GM18909 (cell line): ENCODE measurements around the gene KL.
A peak's percentile ranks its signal among the peaks of the same experiment; 100 is the strongest.

Experiments
- ATAC-seq: cut with Tn5 transposase; IDR thresholded peaks from one replicate; pipeline ENCODE4 v1.9.1; 2021; ENCODE audit warnings: mild to moderate bottlenecking; ENCODE audit not compliant: unreplicated experiment, poor library complexity

The KL gene

DNA sequence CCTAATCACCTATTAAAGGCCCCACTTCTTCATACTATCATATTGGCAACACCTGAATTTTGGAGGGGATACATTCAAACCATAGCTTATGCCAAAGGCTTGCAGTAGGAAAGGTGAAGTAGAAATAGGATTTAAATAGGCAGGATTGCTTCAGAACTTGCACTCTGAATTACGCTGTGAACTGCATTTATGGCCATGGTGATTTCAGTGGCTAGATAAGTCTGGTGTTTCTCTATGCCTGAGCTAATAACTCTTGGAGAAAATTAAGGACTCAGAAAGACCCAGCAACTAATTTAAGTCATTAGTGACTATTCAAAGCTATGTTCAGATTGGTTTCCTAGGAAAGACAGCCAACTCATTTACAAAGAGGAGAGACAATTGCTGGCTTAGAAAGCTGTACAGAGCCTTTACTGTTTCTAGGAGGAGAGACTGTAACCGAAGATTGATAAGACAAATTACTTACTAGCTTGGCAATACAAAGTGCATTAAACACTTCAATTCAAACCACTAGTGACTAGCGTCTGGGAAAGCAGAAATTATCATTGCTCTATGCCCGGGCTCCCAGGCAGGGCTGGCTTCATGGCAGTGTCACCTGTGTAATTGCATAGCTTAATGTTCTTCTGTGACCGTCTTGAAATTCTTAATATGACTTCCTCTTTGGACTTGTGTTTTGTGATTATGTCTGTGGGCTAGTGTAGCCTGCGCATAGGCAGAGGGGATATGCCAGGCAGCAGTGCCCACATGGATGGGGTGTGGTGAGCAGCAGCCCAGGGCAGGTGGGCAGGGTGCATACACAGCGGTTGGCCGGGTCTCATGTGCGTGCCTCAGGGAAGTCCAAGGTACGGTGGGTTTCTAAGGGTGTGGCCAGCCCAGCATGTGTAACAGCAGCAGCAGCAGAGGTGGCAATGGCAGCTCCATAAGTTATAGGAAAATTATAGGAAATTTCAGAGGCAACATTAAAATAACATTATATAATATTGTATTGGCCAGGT lies 60.1 kb downstream of the KL start:
- no peak for ATAC-seq

DNA sequence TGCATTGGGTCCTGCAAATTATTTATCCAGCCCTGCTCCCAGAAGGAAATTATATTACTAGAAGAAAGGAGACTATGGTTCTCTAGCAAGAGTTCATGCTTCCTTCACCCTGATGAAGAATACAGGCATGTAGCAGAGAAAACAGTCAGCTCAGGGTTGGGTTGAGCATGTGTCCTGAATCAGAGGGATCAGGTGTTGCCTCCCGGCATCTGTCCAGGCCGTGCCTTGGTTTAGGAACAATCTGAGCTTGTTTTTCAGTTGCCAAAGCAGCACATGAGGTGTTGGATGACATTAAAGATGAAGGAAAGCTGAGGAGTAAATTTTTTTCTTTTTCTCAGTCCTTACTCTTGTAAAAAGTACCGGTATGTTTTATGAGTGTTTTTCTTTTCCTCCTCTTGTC lies 62.0 kb downstream of the KL start:
- ATAC-seq, result no peak

DNA sequence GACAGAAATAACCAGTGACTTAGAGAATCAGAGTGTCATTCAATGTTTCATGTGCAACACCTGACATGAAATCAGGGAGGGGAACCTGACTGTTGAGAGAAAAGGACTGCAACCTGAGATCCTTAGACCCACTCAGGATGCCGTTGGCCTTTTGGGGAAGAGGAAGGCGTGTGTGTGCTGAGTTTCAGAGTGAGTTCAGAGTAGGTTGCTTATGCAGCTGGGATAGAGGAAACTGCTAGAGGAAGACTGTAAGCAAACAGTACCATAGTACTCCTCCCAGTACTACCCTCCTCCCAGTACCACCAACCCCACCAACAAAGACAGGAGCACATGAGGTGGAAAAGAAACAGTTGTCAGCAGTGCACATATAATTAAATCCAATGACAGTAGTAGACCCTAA lies 63.7 kb downstream of the KL start:
- no peak for ATAC-seq

- no peak for ATAC-seq
These were observed 64.9 kb downstream of the KL start for GRCh38 chr13:33080972-33081590.

- no peak for ATAC-seq
These were observed 65.4 kb downstream of the KL start for GRCh38 chr13:33081666-33082065.

GRCh38 chr13:33083054-33083453 lies 66.8 kb downstream of the KL start:
- ATAC-seq, result no peak

DNA sequence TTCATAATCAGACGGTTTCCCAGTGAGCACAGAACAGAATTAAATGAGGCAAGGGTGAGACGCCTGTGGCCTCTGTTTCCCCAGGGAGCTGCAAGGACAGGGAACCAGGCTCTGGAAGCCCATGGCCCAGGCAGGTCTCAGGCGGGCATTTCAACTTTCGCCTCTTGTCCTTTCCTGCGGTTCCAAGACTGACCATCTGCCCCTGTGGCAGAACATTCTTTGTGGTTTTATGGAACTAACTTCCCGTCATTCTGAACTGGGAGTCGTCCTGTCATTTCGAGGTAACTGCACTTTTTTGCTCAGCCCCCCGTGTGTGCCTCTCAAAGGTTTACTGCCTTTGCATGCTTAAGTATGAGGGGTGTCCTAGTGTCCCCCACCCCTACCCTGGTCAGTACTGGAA lies 70.9 kb downstream of the KL start:
- no peak for ATAC-seq

DNA sequence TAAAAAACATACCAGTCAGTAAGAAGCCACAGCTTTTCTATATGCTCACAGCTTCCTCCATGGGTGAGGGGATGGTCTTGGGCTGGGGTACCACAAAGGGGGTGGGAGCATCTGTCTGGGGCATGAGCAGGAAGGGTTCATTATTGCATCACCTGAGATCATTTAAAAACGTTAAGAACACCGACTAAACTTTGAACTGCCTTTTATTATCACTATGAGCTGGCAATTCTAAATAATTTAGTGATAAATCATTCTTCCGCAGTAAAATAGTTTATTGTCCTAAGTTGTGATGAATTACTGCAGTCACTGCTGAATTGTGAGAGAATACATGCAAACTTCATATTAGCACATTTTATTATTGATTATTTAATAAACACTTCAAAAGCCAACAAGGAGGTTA lies 71.6 kb downstream of the KL start:
- no peak for ATAC-seq

DNA sequence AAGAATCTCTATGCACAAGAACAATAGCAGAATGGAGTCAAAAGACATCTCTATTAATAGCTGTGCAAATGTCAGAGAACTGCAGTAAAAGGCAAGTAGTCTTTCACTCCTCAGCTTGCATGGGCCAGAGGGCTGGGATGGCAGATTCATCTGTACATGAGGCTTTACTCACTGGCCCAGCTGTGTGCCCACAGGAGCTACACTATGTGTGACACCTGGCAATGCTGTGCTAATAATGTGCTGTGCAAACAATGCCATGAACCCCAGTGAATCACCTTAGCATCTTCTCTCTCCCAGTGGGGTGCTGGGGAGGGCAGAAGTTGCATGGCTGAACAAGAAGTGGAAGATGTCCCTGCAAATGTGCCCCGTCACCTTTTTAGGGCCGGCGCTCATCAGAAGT lies 73.1 kb downstream of the KL start:
- ATAC-seq, result no peak

DNA sequence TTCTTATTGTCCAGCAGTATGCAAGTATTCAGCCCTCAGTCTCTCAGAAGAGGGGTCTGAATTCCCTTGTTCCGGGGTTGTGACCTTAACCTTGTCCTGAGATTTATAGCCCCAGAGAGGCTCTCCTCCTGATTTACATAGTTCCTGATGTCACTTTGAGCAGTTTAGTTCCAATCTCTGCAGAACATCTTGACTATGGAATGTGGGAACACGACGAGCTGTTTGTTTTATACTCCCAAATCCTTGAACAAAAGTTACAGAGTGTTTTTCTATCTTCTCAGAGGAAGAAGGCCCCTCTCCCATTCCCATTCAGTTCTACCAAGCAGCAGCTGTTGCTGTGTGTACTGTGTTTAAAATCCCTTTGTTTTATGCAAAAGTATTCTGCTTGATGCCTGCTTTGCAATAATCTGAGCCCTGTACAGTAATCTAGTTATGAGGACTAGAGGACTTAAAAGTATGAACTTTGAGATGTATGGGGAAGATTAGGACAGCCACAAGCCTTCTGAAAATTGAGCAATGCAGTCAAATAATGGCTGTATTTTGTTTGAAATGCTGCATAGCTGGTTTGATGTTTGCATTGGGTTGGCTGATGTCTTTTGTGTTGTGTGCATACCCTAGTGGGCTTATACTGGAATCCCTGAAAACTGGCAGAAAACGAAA lies 74.7 kb downstream of the KL start:
- no peak for ATAC-seq

DNA sequence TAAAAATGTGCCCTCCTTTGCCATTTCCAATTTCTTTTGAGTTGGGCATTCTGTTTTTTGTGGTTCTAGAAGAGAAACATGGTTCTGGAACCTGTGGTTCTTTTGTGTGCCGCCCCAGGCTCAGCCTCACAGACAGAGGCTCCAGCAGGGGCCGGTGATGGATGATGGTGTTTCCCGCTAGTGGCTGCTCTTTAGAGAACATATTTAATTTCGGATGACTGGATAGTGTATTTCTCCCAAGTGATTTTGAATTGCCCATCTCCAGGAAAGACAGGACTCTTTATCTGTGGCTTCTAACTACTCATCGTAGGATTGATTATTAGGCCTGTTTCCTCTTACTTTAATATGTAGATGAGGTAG lies 75.2 kb downstream of the KL start:
- no peak for ATAC-seq

GRCh38 chr13:33092073-33092987 lies 76.1 kb downstream of the KL start:
- no peak for ATAC-seq

GRCh38 chr13:33096886-33097605 lies 80.8 kb downstream of the KL start:
- ATAC-seq, result peak; percentile 61

DNA sequence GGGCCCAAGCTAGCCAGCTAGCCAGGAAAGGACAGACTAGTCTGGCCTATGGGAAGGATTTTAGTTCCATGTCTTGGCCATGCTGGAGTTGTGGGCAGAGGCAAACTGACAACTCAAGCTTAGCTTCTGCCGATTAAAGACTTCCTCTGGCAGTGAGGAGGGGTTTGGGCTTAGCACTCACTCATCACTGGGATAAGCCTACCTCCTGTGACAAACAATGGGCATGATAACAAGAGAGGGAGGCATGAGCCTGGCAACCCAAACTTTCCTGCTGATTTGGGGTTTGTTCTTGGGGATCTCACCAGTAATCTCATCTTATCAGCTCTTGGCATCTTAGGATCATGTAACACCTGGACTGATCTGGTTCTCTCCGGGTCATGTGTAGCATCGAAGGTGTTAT lies 83.6 kb downstream of the KL start:
- no peak for ATAC-seq

- no peak for ATAC-seq
These were observed 84.7 kb downstream of the KL start for GRCh38 chr13:33100886-33101285.

GRCh38 chr13:33101835-33102234 lies 85.6 kb downstream of the KL start:
- ATAC-seq, result no peak

DNA sequence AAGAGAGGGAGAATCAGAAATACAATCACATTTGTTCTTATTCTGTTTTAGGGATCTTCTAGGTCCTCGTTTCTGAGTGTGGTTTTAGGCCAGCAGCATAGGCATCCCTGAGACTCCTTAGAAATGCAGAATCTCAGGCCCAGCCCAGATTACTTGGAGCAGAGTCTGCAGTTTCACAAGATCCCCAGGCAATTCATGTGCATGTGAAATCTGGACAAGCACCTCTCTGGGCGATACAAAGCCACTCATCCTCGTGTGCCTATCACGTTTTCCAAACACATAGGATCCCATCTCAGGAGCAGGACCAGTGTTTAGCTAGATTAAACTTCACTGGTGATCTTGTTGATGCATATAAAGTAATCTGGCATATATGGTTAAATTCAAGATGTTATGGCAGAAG lies 87.2 kb downstream of the KL start:
- no peak for ATAC-seq

- no peak for ATAC-seq
These were observed 89.3 kb downstream of the KL start for GRCh38 chr13:33105387-33106005.

DNA sequence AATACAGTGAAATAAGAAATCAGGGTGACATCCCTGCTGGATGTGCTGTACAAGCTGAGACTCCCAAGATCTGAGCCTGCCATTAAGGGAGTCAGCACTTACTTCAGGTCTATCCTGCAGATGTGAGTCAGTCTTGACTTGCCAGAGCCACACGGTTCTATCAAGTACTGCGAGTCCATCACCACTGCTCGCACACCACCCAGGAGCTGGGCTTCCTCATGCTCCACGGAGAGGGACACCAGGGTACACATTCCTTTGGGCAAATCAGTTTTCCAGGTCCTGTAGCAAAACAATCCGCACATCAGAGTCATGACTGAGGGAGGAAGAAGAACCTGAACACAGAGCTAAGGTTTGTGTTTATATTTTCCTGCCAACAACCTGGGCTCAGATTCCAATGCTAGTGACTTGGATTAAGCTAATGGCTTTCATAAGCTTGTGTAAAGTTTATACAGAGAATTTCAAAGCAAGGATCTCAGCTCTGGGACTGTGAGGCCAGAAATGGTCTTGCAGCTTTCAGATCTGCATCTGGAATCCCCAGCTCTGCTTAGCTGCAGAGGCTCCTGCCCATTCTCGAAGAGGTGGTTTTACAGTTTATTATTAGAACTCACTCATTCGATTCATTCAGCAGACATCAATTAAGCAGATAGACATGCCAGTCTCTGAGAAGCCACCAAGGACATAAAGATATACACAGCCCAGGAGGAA lies 90.6 kb downstream of the KL start:
- no peak for ATAC-seq
